ENCODE data around the gene HOXB13.

Gene HOXB13

DNA sequence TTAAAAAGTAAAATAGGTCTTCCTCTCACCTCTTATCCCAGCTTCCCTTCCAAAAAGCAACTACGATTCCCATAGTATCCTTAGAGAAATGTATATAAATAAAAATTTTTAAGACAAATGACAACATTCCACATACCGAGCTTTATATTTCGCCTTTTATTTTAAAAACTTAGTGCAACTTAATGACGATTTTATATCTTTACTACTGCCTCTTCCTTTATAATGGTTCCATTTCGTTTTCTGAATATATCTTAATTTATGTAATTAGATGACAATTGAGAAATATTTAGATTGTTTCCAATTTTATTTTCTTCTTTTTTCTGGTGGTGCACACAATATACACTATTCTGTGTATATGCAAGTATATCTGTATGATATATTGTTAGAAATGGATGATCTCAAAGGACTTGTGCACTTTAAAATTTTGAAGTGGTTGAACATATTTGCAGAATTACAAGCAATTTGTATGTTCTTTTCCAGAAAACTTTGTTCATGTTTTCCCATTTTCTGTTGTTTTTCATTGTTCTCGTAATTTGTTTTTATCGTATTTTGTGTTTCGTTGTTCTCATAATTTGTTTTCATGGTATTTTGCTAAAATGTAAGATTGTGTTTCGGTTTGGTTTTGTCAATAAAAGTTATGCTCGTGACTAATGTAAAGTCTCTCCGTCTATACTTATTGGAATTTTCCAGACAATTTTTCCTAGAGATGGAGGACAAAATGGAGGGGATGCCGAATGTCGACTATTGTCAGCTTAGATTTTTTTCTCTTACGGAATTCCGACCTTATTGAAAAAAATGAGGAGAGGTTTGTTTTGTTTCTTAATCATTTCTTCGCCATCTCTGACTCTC lies 20.4 kb upstream of the HOXB13 start:
- DNase-seq, result no peak

DNA sequence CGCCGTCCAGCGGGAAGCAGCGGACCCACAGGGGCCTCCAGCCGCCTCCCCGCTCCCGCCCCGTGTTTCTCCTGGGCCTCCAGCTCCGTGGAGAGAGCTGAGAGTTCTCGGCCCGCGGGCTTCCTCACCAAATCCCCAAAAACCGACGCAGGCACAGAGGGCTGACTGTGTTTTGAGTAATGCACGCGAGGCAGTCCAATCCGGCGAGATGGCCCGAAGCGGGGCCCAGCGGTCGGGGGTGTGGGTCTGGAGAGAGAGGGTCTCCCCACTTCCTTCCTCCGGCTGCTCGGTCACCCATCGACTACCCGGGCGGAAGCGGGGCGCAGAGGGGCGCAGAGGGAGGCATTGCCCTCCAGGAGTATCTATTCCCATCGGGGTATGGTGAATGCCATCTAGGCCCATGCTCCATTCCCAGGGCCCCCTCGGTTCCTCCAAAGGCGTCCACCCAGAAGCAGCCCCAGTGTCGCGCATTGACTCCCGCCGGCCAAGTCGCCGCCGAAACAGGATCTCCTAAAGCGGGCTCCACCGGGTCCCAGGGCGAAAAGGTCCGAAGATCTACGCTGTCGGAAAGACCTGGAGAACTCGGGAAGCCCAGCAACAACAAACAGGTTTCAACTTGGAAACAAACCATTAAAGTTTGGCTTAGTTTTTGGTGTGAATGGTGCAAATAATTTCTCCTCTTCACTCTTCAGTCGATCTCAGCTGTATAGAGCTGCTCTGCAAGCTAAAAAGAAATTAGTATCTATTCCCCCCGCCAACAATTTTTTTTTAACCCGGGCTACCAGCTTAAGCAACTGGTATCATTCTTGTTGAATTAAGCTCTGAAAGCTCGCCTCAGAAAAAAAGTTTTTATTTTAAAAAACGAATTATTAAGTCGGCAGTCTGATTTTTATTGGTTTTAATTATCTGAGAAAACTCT lies 19.2 kb upstream of the HOXB13 start:
- DNase-seq, result no peak

DNA sequence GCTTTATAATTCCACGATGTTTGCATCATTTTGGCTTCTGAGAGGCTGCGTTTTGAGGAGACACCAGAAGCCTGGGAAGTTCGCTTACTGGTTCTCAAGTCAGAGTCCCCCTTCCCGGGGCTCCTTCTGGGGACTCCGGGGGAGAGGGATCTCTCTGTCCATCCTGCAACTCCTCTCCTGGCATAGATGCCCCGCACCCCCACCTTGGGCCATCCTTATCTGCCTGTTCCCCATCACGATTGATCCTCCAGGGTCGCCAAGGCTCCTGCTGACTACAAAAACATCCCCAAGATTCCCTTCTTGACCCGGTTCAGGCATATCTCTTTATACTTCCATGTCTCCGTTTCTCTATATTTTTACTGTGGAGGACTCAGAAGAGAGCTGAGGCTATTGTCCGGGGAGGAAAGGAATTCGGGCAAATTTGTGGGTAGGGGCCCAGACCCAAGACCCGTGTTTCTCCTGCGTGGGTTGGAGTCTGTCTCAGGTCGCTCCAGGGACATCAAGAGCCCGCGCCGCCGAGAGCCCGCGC lies 18.4 kb upstream of the HOXB13 start:
- DNase-seq, result no peak

DNA sequence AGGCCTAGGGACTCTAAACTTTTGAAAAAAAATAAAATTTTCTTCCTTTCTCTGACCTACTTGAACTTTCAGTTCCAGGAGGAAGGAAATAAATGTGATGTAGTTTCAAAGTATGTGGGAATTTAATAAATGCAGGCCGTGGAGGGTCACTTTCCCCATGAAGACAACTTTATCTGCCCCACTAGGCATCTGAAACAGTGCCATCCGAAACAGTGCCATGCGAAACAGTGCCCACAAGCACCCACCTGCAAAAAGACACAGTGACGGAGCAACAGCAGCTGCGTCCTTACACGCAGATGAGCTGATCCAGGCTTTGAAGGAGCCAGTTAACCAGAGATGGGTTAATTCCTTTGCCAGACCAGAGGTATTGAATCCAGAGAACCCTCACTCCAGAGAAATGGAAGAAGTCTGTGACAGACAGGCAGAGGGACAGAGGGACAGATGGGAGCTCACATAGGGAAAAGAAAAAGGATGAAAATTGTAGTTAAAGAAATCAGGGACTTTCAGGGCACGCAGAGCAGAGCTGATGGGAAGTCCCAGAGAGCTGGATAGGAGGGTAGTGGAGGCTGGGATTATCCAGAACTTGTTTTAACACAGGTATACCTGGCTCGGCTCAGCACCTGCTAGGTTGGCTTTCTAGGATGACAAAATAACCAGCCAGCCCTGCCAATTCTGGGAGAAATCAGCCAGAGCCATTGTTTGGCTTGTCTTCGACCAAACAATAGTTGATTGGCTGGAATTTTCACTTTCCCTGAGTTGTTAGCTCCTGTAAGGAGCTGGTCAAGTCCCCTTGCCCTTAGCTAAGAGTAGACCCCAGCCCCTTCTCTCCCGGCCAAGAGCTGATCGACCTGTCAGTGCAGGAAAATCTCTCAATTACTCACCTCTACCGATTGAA lies 17.1 kb upstream of the HOXB13 start:
- DNase-seq, result no peak

DNA sequence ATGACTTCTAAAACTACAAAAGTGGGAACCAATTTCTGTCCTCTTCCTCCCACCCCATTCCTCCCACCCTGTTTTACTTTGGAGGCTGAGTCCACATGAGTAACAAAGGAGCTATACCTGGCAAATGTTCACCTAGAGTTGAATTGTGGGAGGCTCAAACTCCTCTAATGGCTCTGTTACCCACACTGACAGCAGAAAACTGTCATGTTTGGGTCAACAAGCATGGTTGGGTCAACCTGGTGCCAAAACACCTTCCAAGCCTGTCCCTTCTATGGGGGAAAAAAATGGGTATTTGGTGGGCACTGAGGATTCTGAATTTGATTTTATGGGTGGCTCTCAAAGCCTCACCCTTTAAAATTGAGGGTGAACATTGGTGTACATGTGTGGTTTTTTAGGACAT lies 12.0 kb upstream of the HOXB13 start:
- DNase-seq, result no peak

DNA sequence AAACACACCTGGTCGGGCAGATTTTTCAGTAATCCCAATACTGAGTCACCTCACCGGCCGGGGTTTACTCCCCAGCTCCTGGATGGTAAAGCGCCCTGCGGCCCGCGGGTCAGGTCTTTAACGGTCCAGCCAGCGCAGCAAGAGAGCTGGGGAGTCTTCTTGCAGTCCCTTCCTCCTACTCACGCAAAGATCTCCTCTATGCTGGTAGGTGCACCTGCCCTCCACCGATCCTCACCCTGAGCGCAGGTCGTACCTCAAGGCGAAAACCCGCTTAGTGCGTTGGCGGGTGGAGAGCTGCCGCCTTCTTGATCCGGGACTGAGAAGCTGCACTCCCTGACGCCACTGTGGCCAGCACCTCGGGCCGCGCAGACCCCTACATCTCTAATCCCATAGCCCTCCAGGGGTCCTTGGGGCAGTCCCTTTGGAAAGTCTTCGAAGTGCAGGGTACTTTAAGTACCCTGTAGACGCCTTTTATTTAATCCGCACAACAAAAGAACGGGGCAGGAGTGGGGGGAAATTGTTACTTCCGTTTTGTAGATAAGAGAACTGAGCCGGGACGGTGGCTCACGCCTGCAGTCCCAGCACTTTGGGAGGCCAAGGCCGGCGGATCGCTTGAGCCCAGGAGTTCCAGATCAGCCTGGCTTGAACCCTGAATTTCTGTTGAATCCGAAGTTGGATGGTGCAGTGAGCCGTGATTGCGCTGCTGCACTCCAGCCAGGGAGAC lies 10.4 kb upstream of the HOXB13 start:
- no peak for DNase-seq

DNA sequence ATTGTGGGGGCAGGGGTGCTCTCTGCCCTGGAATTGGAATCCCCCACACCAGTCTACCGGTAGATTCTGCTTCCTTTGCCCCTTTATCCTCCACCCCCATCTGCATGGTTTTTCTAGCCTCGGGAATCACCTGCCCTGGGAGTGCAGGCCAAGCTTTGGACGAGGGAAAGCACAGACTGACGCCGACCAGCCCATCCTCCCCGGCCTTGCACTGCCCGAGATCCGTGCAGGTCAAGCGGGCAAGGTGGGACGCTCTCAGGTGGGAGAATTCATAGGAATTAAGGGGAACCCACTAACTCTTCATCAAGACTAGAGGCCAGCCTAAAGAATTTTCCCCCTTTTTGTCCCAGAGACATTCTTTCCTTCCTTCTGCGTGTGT lies 9.9 kb upstream of the HOXB13 start:
- no peak for DNase-seq

DNA sequence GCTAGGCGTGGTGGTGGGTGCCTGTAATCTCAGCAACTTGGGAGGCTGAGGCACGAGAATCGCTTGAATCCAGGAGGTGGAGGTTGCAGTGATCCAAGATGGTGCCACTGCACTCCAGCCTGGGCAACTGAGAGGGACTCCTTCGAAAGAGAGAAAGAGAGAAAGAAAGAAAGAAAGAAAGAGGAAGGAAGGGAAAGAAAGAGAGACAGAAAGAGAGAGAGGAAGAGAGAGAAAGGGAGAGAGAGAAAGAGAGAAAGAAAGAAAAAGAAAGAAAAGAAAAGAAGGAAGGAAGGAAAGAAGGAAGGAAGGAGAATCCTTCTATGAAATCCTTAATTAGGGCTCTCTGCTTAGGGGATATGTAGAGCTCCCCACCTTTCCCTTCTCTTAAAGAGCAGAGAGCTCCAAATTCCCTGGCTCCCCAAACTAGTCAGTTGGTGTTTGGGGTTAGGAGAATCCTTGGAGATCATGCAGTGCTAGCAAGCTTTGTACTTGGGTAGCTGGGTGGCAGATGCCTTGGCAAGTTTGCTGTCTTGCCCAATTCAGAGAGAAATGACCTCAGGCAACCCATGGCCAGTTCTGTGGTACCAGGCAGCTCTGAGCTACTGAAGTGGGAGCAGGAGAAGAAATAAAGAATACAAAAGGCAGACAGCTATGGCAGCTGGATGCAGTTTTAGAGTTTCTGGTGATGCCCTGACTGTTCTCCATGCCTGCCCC lies 8.9 kb upstream of the HOXB13 start:
- no peak for DNase-seq

DNA sequence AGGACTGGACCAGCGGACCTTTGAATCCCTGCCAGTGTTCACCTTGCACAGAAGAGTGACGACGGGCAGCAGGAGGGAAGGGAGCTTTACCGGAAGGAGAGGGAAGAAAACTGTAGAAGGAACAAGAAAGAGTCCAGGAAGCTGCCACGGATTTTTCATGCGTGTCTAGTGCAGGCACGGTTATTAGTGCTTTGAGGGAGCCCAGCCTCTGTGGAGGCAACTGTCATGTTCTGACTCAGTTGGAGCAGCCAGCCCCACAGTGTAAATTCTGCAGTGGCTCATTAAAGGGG lies 6.5 kb upstream of the HOXB13 start:
- no peak for DNase-seq

DNA sequence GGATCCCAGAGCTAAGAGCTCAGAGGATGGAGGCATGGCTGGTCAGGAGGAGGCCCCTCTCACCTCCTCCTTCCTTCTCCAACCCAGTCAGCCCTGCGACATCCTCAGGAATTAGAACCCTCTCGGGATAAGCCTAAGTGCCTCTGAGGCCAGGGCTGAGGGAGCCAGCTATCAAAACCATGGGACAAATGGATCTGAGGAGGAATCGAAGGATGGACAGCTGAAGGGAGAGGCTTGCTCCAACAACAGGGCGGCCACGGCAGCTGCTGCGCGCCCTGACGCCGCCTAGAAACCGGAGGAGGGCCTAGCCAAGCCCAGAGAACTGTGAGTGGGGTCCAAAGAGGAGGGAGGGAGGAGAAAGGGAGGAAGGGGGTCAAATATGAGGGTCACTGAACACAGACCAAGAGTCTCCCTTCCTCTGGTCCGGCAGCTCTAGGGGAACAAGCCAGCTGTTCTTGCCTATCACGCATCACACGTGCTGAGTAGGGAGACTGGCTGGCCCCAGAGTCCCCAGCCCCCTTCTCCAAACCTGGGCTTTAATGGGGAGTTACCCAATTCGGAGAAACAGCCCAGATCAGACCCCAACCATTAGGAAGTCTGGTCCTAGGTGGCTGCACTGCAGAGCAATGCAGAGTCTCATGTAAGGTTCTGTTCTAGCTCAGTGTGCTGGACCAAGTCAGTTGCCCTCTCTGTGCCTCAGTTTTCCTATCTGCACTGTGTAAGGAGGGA lies 5.9 kb upstream of the HOXB13 start:
- no peak for DNase-seq

DNA sequence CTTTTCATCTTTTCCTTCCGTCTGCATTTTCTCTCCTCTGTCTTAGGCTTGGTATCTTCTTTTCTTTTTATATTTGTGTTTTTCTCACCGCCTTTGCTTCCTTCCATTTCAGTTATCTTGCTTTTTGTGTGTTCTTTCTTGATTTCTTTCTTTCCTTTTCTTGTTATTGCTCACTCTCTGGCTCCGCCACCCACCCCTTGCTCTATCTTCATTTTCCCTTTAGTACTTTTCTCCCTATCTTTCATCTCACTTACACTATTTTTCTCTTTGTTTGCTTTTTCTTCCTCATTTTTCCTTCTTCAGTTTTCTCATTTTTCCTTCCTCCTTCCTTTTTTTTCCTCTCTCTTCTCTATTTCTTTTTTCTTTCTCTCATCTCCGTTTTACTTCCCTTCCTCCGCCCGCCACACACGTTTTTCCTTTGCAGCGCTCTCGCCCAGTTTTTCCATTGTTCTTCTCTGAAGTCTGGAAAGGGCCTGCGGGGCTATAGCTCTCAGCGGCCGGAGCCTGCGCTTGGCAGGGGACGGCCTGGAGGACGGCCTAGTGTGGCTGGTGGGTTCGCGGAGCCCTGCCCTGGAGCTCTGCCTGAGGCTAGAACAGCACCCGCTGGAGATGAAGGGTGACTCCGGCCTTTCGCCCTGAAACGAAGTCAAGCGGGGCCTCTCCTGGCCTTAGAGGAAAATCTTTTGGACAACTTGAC lies 5.2 kb upstream of the HOXB13 start:
- DNase-seq, result no peak

DNA sequence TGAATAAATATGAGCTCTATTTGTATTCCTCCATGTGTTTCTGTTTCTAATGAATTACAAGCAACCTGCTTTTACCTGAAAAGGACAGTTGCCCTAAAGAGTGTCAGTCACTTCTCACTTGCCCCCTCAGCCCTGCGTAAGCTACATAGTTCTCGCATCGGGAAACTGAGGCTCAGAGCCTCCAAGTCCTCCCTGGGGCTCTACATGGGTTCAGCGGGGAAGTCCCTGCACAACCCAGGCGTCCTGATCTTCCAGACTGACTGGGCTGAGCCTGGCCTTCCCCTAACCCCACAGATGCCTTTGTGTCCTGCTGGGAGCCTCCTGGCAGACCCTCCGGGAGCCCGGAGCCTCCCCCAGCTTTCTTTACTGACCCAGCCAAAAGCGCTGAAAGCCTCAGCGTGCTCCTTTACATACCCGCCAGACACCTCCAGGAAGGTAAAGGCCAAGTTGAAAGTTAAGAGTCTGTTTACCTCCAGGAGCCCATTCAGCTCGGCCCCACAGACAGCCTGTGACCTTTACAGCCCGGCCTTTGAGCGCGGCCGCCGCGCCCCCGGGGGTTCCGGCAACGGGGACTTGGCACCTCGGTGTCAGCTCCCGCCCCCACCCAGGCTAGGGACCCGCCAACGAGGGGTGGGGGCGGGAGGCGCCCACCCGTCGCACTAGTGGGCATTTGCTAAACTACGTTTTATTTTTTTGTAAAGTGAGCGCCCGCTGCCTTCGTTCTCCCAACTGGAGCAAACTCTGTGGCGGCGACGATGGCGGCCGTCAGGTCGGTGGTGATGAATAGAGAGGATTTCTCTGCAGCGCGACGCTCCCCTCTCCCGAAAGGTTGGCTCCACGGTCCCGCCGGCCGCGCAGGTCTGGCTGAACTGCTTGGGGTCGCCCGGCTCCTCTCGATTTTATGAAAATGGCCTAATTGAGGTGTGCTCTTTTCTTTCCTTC lies 4.4 kb upstream of the HOXB13 start:
- DNase-seq, result no peak

DNA sequence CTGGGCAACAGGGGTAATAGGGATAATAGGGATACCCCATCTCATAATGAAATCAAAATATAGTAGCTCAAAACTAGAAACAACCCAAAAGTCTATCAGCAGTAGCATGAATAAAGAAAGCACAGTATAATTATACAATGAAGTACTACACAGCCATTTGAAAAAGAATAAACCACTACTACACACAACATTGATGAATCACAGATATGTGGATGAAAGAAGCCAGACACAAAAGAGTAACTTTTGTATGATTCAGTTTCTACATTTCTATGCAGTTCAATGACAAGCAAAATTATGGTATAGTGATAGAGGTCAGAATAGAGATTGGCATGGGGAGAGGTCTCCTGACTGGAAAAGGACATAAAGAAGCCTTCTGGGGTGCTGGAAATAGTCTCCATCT lies 2.8 kb upstream of the HOXB13 start:
- no peak for DNase-seq

DNA sequence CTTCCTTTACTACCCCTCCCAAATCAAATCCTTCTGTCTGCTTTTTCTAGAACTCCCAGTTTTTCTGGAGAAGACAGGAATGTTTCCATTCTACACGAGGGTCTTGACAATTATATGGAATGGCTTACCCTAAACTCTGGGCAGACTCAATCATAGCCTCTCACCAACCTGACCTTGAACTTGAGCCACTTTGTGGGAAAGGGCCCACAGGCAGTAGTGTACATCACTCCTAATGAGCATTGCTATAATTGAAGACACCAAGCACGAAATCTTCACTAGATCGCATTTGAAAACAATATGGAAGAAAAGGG lies 1.6 kb upstream of the HOXB13 start:
- no peak for DNase-seq

DNA sequence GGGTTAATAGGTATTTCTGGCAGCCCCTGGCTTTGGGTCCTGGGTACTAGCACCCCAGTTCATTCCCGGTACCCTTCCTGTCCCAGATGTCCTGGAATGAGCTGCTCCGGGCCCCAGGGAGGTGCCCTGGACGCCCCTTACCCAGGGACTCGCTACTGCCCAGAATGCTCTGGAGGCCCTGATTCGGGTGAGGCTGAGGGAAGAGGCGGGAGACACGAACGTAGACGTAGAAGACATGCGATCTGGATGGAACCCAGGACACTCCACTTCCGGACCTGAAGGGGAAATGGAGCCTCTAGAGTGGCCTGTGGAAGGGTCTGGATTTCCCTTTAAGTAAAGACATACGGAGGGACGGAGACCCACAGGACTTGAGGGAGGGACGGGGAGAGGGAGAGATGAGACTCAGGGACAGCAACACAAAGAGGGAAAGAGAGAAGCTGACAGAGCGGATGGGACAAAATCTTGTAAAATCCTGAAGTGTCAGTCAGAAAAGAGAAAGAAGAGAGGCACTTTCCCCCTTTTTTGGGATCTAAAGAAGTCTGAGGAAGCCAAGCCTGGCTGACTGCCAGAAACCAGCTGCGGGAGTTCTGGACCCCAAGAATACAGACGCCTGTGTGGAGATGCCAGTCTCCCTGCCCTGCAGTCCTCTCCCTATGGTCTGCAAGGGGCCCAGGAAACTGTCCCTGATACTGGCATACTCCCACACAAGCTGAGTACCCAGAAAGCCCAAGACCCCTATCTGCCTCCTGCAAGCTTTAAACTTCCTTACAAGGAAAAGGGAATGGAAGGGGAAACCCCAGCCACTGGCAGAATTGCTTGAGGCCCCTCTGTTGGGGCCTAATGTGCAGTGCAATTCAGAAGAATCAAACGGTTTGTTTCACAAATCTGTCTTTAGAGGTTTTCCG lies 1.0 kb upstream of the HOXB13 start:
- DNase-seq, result no peak

DNA sequence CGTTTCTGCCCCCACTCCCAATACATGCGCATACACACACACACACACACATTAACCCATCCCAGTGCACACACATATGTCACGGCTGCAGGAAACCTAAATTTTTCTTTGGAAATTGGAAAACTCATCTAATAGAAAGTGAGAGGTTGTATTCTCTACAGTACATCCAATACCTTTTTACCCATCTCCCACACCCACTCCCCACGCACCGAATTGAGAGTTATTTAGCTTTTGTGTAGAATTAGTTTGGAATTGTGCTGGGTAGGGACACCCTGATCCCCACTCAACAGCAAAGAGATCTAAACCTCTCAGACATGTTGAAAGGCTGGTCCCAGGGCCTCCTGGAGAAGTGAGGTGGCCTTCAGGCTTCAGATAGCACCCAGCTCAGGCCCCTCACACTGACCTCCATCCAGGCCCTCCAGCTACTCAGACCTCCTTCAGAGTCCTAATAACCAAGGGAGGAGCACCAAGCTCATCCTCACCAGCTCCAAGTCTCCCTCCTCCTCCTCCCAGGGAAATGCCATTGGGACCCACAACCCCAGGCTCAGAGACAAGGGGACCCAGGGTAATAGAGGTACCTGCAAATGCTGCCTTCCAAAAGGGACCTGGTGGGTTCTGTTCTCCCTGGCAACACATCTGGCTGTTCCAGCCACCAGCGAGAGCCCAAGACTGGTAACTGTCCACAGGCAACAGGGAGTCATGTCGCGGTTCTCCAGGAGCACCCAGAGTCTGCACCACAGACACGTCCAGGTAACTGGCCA lies 955 bp downstream of the HOXB13 start:
- DNase-seq, result no peak

DNA sequence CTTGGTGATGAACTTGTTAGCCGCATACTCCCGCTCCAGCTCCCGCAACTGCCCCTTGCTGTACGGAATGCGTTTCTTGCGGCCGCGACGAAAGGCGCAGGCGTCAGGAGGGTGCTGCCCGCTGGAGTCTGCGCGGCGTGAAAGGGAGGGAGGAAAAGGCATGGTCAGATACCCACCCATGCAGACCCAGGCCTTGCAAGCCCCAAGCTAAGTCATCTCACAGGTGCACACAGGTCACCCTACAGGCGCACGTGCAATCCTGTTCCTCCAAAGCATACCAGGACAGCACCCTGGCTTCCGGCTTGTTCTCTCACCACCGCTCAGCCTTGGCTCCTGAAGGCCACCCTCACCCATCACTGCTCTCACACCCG lies 1.6 kb downstream of the HOXB13 start:
- DNase-seq, result no peak
